BLaER1 treated with 17β-estradiol and CSF1 and Interleukin-3, amounts not matched to agents 10 nM and 100 nM (cell line): Measurements from ENCODE around the gene CASP9.
"Not testable (repeated sequence)": the region's sequence is repeated elsewhere in the genome, so short reads cannot be mapped to it uniquely, and the experiment has no call there.

Experiments used
- H3K27ac ChIP-seq, 11 experiments: shearing (Covaris generic); formaldehyde crosslinking; 2 replicates each; pipeline ENCODE4 v1.8.1; 2022
- H3K27me3 ChIP-seq, 11 experiments: shearing (Covaris generic); formaldehyde crosslinking; 2 replicates each; pipeline ENCODE4 v1.8.1; 2022
- H3K36me3 ChIP-seq, 11 experiments: shearing (Covaris generic); formaldehyde crosslinking; 2 replicates each; pipeline ENCODE4 v1.8.1; 2022
- H3K4me1 ChIP-seq, 10 experiments: shearing (Covaris generic); formaldehyde crosslinking; 2 replicates each; pipeline ENCODE4 v1.8.1; 2022
- H3K4me2 ChIP-seq, 11 experiments: shearing (Covaris generic); formaldehyde crosslinking; 2 replicates each; pipeline ENCODE4 v1.8.1; 2022
- H3K4me3 ChIP-seq, 10 experiments: shearing (Covaris generic); formaldehyde crosslinking; 2 replicates each; pipeline ENCODE4 v1.8.1; 2022
- H3K9ac ChIP-seq, 11 experiments: shearing (Covaris generic); formaldehyde crosslinking; 2 replicates each; pipeline ENCODE4 v1.8.1; 2022
- H3K9me3 ChIP-seq, 11 experiments: shearing (Covaris generic); formaldehyde crosslinking; replicated peaks in 1 of 11; 2 replicates each; pipeline ENCODE4 v1.8.1; 2022
- H4K20me1 ChIP-seq, 11 experiments: shearing (Covaris generic); formaldehyde crosslinking; 2 replicates each; pipeline ENCODE4 v1.8.1; 2022
- Cebpa-rat ChIP-seq, 11 experiments: shearing (Covaris generic); IDR thresholded peaks; 2 replicates each; pipeline ENCODE4 v1.8.1; 2022

The CASP9 gene

DNA sequence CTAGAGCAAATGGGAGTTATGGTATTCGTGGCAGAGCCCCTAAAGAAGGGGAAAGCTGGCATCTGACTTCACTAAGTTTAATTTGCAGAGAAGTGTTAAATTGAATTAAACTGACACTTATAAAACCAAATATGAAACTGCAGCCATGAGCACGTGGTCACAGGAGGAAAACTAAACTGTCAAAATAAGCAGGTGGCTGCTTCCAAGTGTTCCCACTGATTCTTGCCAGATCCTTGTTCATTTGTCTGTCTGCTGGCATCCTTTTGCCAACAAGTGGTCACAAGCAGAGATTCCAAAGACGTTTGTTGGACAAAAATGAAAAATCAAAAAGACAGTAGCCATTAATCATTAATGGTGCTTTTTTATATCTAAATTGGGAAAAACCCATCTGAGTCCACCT is 54.7 kb downstream of the CASP9 start:
- no peak for TF ChIP-seq Cebpa-rat (IDR thresholded peaks at IDR 0.05)
- Histone ChIP-seq H3K4me2 (no peak overlapping the region), H3K4me1 (peaks cover 0 to 17% (median 3%) of the 10 kb centered on the region in 10 experiments; a peak in 10 of 20 replicates), H3K9me3 (no peaks in the 10 kb centered on the region; a peak in 2 of 22 replicates), H3K27ac (no peak overlapping the region), H3K9ac (no peak overlapping the region), H3K36me3 (no peaks in the 10 kb centered on the region), H4K20me1 (no peaks in the 10 kb centered on the region), H3K27me3 (no peaks in the 10 kb centered on the region), H3K4me3 (no peak overlapping the region)

DNA sequence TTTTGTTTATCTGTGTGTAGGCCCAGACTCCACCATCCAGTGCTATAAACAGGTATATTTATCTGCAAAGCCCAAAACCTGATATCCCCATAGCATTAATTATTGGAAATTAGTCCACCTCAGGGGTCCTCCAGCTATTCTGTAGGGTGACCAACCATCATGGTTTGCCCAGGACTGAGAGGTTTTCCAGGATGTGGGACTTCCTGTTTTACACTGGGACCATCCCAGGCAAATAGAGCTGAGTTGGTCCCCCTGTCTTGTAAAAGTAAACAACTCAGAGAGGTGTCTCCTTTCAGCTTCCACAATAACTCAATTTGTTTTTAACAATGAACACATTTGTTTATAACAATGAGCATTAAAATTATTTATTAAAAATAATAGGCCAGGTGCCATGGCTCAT is 55.9 kb downstream of the CASP9 start:
- no peaks in the 10 kb centered on the region for H3K27me3 ChIP-seq
- no peak overlapping the region for H3K4me3 ChIP-seq
- no peak overlapping the region for H3K4me2 ChIP-seq
- no peak for TF ChIP-seq Cebpa-rat (IDR thresholded peaks at IDR 0.05)
- H4K20me1 ChIP-seq, result no peaks in the 10 kb centered on the region
- H3K27ac ChIP-seq, result no peak overlapping the region
- H3K36me3 ChIP-seq, result no peaks in the 10 kb centered on the region
- H3K4me1 ChIP-seq, result peaks cover 0 to 26% (median 3%) of the 10 kb centered on the region in 10 experiments; a peak in 10 of 20 replicates
- H3K9ac ChIP-seq, result no peak overlapping the region
- H3K9me3 ChIP-seq, result no peaks in the 10 kb centered on the region; a peak in 2 of 22 replicates

DNA sequence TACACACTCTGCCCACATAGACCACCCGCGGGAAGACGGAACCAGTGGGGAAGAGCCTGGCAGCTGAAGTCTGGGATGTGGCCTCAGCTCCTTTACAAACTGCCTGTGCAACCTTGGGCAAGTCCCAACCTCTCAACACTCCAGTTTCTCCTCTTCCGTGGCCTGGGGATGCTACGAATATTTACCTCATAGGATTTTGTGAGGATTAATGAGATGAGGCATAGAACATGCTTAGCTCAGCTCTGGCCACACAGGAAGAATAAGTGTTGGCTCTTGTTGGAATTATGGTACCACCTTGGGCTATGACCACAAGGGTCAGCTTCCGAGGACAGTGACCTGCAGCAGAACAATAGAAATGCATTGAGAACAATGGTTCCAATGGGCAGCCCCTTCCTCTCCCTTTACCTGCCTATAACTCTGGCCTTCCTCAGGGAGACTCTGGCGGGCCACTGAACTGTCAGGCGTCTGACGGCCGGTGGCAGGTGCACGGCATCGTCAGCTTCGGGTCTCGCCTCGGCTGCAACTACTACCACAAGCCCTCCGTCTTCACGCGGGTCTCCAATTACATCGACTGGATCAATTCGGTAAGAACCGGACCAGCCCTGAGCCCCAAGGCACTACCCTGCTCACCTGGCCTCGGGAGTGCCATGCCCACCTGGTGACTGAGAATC is 56.9 kb downstream of the CASP9 start:
- H3K36me3 ChIP-seq, H3K4me2 ChIP-seq, H3K9me3 ChIP-seq: not testable (repeated sequence)

DNA sequence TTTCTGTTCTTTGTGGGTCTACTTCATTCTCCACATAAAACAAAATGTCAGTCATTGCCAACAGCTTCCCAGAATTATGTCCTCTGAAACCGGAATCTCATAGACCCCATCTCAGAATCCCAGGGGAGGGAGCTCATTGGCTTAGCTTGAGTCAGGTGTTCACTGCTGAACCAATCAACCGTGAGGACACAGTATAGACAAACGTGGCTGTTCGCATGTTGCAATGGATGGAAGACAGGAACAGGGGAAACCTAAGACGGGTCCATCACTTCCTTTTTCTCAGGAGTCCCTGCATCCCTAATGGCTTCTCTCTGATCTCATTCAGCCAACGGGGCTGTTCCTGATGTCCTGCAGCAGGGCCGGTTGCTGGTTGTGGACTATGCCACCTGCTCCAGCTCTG is 58.3 kb downstream of the CASP9 start:
- TF ChIP-seq Cebpa-rat (IDR thresholded peaks at IDR 0.05), result no peak
- H3K36me3 ChIP-seq, result no peaks in the 10 kb centered on the region
- H3K27ac ChIP-seq, result no peak overlapping the region

More for the DNA sequence above, 56.9 kb downstream of the CASP9 start:
- H3K27me3 ChIP-seq, H3K27ac ChIP-seq, H4K20me1 ChIP-seq, H3K4me3 ChIP-seq, H3K9ac ChIP-seq: not testable (repeated sequence)
- H3K4me1 ChIP-seq, result peaks cover 0 to 26% (median 3%) of the 10 kb centered on the region in 10 experiments; a peak in 10 of 20 replicates

DNA sequence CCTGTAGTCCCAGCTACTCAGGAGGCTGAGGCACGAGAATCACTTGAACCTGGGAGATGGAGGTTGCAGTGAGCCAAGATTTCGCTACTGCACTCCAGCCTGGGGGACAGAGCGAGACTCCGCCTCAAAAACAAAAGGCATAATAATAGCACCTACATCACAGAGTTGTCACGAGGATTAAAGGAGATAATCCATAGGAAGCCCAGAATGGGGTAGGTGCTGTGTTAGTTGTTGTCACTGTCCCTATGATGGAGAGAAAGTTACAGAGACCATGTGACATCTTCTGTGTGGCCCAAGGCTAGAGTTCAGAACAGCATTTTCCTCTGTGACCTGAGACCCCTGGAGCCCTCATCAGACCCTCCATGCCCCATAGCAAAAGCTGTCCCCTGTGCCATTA is 60.1 kb downstream of the CASP9 start:
- not testable (repeated sequence) for H4K20me1 ChIP-seq, H3K27ac ChIP-seq, H3K27me3 ChIP-seq, H3K9me3 ChIP-seq, H3K36me3 ChIP-seq, H3K9ac ChIP-seq, H3K4me3 ChIP-seq
- Histone ChIP-seq H3K4me1 (peaks cover 12 to 42% (median 18%) of the 10 kb centered on the region in 10 experiments), H3K4me2 (peak overlapping the region in 3 of 11 experiments; percentile 67 to 76 (median 70); a peak in 6 of 22 replicates)

More for the DNA sequence above, 58.3 kb downstream of the CASP9 start:
- Histone ChIP-seq H3K27me3 (no peaks in the 10 kb centered on the region), H3K4me3 (no peak overlapping the region), H4K20me1 (no peaks in the 10 kb centered on the region), H3K4me1 (peaks cover 2 to 28% (median 9%) of the 10 kb centered on the region in 10 experiments), H3K9me3 (no peaks in the 10 kb centered on the region; a peak in 1 of 22 replicates), H3K9ac (no peak overlapping the region), H3K4me2 (peak overlapping the region in 3 of 11 experiments; percentile 6 to 23 (median 13); a peak in 2 of 22 replicates)

DNA sequence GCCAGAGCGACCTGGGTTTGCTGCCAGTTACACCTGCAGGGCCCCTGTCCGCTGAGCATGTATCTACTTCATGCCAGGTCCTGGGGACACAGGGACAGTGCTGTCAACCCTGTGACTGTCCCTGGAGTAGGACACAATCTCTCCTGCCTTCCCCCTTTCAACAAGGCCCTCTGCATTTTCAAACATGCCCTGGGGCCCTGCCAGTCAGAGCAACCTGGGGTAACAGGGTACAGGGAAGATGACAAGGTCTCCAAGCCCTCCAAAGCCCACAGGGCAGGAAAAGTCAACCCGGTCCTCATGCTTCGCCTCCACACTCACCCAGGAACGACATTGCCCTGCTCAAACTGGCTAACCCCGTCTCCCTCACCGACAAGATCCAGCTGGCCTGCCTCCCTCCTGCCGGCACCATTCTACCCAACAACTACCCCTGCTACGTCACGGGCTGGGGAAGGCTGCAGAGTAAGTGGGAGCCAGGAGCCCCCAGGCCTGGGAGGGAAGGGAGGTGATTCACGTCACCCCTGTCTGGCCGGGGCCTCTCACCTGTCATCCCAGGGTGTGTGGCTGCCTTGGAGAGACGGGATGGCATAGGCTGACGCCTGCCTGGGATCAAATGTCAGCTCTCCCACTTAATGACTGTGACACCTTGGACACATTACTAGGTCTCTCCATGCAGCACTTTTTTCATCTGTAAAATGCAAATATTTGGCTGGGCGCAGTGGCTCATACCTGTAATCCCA is 60.8 kb downstream of the CASP9 start:
- not testable (repeated sequence) for H3K9me3 ChIP-seq, H3K27me3 ChIP-seq, H4K20me1 ChIP-seq, H3K27ac ChIP-seq, H3K9ac ChIP-seq, H3K4me3 ChIP-seq, H3K36me3 ChIP-seq
- Histone ChIP-seq H3K4me1 (peaks cover 12 to 42% (median 18%) of the 10 kb centered on the region in 10 experiments), H3K4me2 (peak overlapping the region in 2 of 11 experiments; percentile 67 to 70; a peak in 1 of 22 replicates)

DNA sequence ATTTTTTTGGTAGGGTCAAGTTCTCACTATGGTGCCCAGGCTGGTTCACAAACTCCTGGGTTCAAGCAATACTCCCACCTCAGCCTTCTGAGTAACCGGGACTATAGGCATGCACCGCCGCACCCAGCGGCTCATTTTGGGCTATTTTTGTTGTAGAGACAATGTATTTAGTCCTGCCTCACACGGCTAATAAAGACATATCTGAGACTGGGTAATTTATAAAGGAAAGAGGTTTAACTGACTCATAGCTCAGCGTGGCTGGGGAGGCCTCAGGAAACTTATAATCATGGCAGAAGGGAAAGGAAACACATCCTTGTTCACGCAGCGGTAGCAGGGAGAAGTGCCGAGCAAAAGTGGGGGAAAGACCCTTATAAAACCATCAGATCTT is 63.3 kb downstream of the CASP9 start:
- no peaks in the 10 kb centered on the region for H4K20me1 ChIP-seq
- peak overlapping the region in 10 of 11 experiments; percentile 17 to 54 (median 41); a peak in 21 of 22 replicates for H3K4me2 ChIP-seq
- H3K9ac ChIP-seq, result no peak overlapping the region
- H3K27me3 ChIP-seq, result no peaks in the 10 kb centered on the region
- H3K27ac ChIP-seq, result no peak overlapping the region
- H3K36me3 ChIP-seq, result no peaks in the 10 kb centered on the region
- no peak for TF ChIP-seq Cebpa-rat (IDR thresholded peaks at IDR 0.05)
- H3K4me3 ChIP-seq, result no peak overlapping the region
- no peaks in the 10 kb centered on the region for H3K9me3 ChIP-seq
- H3K4me1 ChIP-seq, result peaks cover 12 to 43% (median 18%) of the 10 kb centered on the region in 10 experiments

DNA sequence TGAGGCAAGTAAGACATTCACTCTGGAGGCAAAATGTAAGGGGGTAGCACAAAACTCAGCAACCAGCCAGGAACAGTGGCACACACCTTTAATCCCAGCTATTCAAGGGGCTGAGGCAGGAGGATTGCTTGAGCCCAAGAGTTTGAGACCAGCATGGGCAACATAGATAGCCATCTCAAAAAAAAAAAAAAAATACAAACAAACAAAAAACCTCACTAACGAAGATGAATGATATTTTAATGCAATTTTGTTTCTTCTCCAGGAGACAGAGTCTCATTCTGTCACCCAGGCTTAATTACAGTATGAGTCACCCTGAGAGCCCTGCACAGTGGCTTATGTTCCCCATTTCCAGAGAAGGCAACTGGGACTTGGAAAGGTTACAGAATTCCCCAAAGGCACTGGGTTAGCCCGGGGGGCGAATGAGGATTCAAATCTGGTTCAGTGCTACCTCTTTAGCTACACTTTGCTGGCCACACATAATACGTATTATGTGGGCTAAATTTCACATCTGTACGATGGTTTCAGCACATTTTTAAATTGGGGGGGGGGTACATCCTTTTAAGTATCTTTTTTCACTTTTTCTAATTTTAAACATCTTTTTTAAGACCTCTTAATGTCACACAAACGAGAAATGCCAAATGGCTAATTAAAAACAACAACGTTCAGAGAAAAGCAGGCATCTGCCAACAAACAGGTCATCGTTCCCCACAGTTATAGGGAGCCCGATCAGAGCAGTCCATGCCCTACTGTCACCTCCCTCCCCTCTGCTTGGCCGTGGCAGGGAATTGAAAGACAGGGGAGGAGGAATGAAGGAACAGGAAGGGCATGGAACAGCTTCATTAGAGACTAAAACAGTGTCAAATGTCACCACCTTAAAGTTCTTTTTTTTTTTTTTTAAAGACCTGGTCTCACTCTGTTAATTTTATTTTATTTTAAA is 64.0 kb downstream of the CASP9 start:
- no peaks in the 10 kb centered on the region for H3K36me3 ChIP-seq
- no peaks in the 10 kb centered on the region for H3K9me3 ChIP-seq
- H3K4me2 ChIP-seq, result peak overlapping the region; percentile 7 to 54 (median 39); a peak in 21 of 22 replicates
- no peaks in the 10 kb centered on the region for H3K27me3 ChIP-seq
- H3K4me3 ChIP-seq, result no peak overlapping the region
- peaks cover 12 to 41% (median 18%) of the 10 kb centered on the region in 10 experiments for H3K4me1 ChIP-seq
- no peak overlapping the region for H3K9ac ChIP-seq
- no peak overlapping the region for H3K27ac ChIP-seq
- no peak for TF ChIP-seq Cebpa-rat (IDR thresholded peaks at IDR 0.05)
- H4K20me1 ChIP-seq, result no peaks in the 10 kb centered on the region

DNA sequence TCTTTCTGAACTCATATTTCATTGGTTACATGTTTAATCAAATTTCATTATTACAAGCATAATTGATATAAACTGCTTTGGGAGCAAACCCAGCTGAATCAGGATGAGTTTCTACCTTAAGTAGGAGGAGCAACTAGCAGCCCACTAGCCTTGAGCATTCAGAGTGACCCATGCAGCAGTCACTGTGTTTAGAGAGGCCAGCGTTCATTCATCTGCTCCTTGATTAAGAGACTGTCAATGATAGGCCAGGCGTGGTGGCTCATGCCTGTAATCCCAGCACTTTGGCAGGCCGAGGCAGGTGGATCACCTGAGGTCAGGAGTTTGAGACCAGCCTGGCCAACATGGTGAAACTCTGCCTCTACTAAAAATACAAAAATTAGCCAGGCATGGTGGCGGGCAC is 65.6 kb downstream of the CASP9 start:
- H3K4me2 ChIP-seq, H3K9me3 ChIP-seq, H3K36me3 ChIP-seq, H3K4me3 ChIP-seq, H3K27me3 ChIP-seq, H4K20me1 ChIP-seq, H3K9ac ChIP-seq, H3K27ac ChIP-seq: not testable (repeated sequence)
- H3K4me1 ChIP-seq, result peaks cover 12 to 25% (median 16%) of the 10 kb centered on the region in 10 experiments
